Stomach (tissue), 9 donors: Measurements from ENCODE around the gene ZSCAN5A. TPM values are rescaled to one million over a fixed set of nuclear protein-coding genes. Genes with fewer than 3 reads are reported as not detected.
"Not testable (repeated sequence)": the region's sequence is repeated elsewhere in the genome, so short reads cannot be mapped to it uniquely, and the experiment has no call there.

Experiments
- DNase-seq, 2 donors: peaks; one replicate each; pipeline versions ENCODE4 v3.0.0 to v3.0.0-alpha.2; 2013 to 2019
- H3K27ac ChIP-seq, 5 donors: fragments of 200-600 bp in 4 of 5; sonication (generic) in 4 of 5; one replicate each; pipeline ENCODE4 v1.5.1; 2013 to 2019; ENCODE audit warnings: mild to moderate bottlenecking in 1 of 5, moderate library complexity in 1 of 5
- H3K27me3 ChIP-seq, 3 donors: fragments of 200-600 bp; sonication (generic); one replicate each; pipeline ENCODE4 v1.5.1; 2017 to 2019; ENCODE audit warnings: mixed run types in 1 of 3
- H3K36me3 ChIP-seq, 4 donors: fragments of 200-600 bp; sonication (generic); 1 replicate in 3 of 4; 2 replicates in 1 of 4; pipeline ENCODE4 v1.5.1; 2016 to 2019
- H3K4me1 ChIP-seq, 4 donors: fragments of 200-600 bp; sonication (generic); one replicate each; pipeline ENCODE4 v1.5.1; 2016 to 2019
- H3K4me3 ChIP-seq, 4 donors: fragments of 200-600 bp; sonication (generic) in 3 of 4; one replicate each; pipeline ENCODE4 v1.5.1; 2016 to 2019; ENCODE audit warnings: mild to moderate bottlenecking in 1 of 4
- H3K9me3 ChIP-seq, 4 donors: fragments of 200-600 bp; sonication (generic); one replicate each; pipeline ENCODE4 v1.5.1; 2016 to 2019
- EP300 ChIP-seq: sonication (generic); formaldehyde crosslinking; IDR thresholded peaks from one replicate; pipeline ENCODE4 v1.6.1; 2017; ENCODE audit warnings: antibody characterized with exemption
- POLR2A ChIP-seq, 4 donors: fragments of 450-650 bp; IDR thresholded peaks; one replicate each; pipeline ENCODE4 v1.6.1; 2016; ENCODE audit warnings: antibody characterized with exemption in 4 of 4, control low read depth in 2 of 4, mild to moderate bottlenecking in 1 of 4, moderate library complexity in 1 of 4
- POLR2AphosphoS5 ChIP-seq, 3 donors: sonication (generic); formaldehyde crosslinking; IDR thresholded peaks; one replicate each; pipeline ENCODE4 v1.6.1; 2016; ENCODE audit warnings: antibody characterized with exemption in 3 of 3
- WGBS, 5 donors: extraction: QIAGEN DNeasy Blood & Tissue Kit in 3 of 5; methylation state at CpG; one replicate each; pipeline versions ENCODE4 v1.1.5 to v1.1.7; 2013 to 2018; 5-methylcytosine and 5-hydroxymethylcytosine counted together
- intact Hi-C: fragments of 100-400 bp; cut with DNase I; formaldehyde crosslinking; loops from one replicate; pipeline ENCODE4 v1.15.1; 2023; ENCODE audit warnings: low total_unique reads
- polyA plus RNA-seq, 3 donors: library from polyadenylated mRNA; stranded (reverse); fragments of 200-250 nt; gene quantifications; one replicate each; pipeline ENCODE4 v1.2.3, GENCODE V29; 2013
- total RNA-seq, 5 donors: library from RNA; depleted of rRNA; stranded (reverse); fragments of >200 nt; gene quantifications; one replicate each; pipeline versions ENCODE4 v1.1.0 to v1.2.3, GENCODE V29; 2014 to 2016
- TF ChIP-seq, protein P1 (sequence below), 7 experiments: fragments of 450-650 bp in 4 of 7; fragments of 200-600 bp in 3 of 7; sonication (generic) in 3 of 7; IDR thresholded peaks; one replicate each; pipeline ENCODE4 v1.5.1; 2016 to 2019; ENCODE audit warnings: antibody characterized with exemption in 7 of 7, control low read depth in 2 of 7, mild to moderate bottlenecking in 1 of 7
- donor health status: healthy with polysubstance abuse.
- donor health status: Bipolar disorder and iron deficiency.
- donor health status: healthy.

ZSCAN5A gene
- total and polyA plus RNA-seq, 8 donors: 0.89 to 21.6 (median 3.7) TPM; not detected in 1

DNA sequence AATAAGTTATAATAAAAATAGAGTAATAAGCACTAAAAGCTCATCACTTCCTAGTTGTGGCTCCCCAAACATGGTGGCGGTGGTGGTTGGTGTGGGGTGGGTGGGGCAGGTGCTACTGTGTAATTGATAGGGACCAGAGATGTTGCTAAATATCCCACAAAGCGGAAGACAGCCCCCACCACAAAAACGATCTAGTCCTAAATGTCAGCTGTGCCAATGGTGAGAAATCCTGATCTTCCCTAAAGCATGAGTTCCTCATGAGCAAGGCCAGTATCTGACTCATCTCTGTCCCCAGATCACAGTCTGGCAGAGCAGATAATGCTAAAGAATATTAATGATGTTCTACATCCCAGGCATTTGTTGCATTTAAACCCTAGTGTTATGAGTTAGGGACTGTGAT lies 44.0 kb downstream of the ZSCAN5A start:
- no peaks in the 10 kb centered on the region for H3K27me3 ChIP-seq
- intact Hi-C loops: no loop called here
- no peak overlapping the region for H3K27ac ChIP-seq
- H3K4me3 ChIP-seq: no peak overlapping the region
- H3K4me1 ChIP-seq: no peaks in the 10 kb centered on the region
- 78 to 88% (median 84%) methylated on average over 3 of the region's 3 CpGs for whole genome bisulfite sequencing, 5 donors
- DNase-seq: no peak
- no peaks in the 10 kb centered on the region for H3K36me3 ChIP-seq
- no peak for TF ChIP-seq POLR2AphosphoS5 (IDR thresholded peaks at IDR 0.05)
- TF ChIP-seq, protein P1, sequence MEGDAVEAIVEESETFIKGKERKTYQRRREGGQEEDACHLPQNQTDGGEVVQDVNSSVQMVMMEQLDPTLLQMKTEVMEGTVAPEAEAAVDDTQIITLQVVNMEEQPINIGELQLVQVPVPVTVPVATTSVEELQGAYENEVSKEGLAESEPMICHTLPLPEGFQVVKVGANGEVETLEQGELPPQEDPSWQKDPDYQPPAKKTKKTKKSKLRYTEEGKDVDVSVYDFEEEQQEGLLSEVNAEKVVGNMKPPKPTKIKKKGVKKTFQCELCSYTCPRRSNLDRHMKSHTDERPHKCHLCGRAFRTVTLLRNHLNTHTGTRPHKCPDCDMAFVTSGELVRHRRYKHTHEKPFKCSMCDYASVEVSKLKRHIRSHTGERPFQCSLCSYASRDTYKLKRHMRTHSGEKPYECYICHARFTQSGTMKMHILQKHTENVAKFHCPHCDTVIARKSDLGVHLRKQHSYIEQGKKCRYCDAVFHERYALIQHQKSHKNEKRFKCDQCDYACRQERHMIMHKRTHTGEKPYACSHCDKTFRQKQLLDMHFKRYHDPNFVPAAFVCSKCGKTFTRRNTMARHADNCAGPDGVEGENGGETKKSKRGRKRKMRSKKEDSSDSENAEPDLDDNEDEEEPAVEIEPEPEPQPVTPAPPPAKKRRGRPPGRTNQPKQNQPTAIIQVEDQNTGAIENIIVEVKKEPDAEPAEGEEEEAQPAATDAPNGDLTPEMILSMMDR (IDR thresholded peaks at IDR 0.05): no peak
- H3K9me3 ChIP-seq: no peaks in the 10 kb centered on the region

DNA sequence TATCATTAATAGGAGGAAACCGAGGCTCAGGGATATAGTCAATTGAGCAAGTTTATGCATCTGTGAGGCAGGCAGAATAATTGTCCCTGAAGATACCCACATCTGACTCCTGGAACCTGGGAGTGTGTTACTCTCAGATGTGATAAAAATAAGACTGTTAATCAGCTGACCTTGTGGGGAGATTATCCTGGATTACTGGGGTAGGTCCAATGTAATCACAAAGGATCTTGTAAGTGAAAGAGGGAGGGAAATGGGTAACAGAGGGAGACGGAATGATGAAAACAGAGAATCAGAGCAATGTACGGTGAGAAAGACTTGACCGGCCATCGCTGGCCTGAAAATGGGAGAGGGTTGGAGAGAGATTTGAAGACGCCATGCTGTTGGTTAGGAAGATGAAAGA lies 45.3 kb downstream of the ZSCAN5A start:
- no peak for TF ChIP-seq POLR2AphosphoS5 (IDR thresholded peaks at IDR 0.05)
- TF ChIP-seq EP300: no peak
- no peak overlapping the region for H3K27ac ChIP-seq
- H3K4me1 ChIP-seq: no peaks in the 10 kb centered on the region
- no peaks in the 10 kb centered on the region for H3K36me3 ChIP-seq
- WGBS, 5 donors: 81 to 98% (median 92%) methylated on average over 6 of the region's 6 CpGs
- intact Hi-C loops: no loop called here
- H3K4me3 ChIP-seq: no peak overlapping the region
- DNase-seq: no peak
- no peaks in the 10 kb centered on the region for H3K9me3 ChIP-seq
- H3K27me3 ChIP-seq: no peaks in the 10 kb centered on the region

DNA sequence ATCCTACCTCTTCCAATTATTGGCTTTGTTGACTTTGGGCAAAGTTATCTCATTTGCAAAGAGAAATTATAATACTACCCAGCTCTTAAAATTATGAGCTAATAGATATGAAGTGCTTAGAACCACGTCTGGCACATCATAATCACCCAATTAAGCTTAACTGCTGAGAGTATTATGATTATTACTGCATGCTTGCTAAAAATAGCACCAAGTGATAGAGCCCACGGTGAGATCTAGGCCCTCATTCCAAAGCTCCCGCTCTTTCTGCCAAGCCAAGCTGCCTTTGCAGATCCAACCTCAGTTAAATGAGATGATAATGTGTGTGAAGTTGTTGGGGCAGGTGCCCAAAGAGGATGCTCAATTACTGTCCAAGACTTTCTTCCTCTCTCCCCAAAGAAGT lies 48.6 kb downstream of the ZSCAN5A start:
- Histone ChIP-seq H3K4me3 (no peak overlapping the region), H3K27me3 (no peaks in the 10 kb centered on the region), H3K9me3 (no peaks in the 10 kb centered on the region), H3K27ac (no peak overlapping the region), H3K36me3 (peaks cover 0 to 6% (median 3%) of the 10 kb centered on the region in 4 donors), H3K4me1 (no peaks in the 10 kb centered on the region)
- no peak for DNase-seq
- 40 to 65% (median 58%) methylated on average over 3 of the region's 3 CpGs for WGBS, 5 donors
- TF ChIP-seq, protein P1 (IDR thresholded peaks at IDR 0.05): no peak
- no peak for TF ChIP-seq POLR2AphosphoS5 (IDR thresholded peaks at IDR 0.05)
- TF ChIP-seq EP300: no peak
- no peak for TF ChIP-seq POLR2A (IDR thresholded peaks at IDR 0.05)
- intact Hi-C loops: no loop called here

GRCh38 chr19:56263319-56263718 lies 51.3 kb downstream of the ZSCAN5A start:
- WGBS, 5 donors: 89 to 94% (median 91%) methylated on average over 5 of the region's 5 CpGs
- Histone ChIP-seq H3K36me3 (peaks cover 0 to 6% (median 3%) of the 10 kb centered on the region in 4 donors), H3K27me3 (peaks cover 0 to under 1% (median 0%) of the 10 kb centered on the region in 3 donors), H3K4me3 (no peak overlapping the region), H3K27ac (no peak overlapping the region), H3K9me3 (no peaks in the 10 kb centered on the region), H3K4me1 (no peaks in the 10 kb centered on the region)
- intact Hi-C loops: no loop called here
- no peak for DNase-seq
- TF ChIP-seq POLR2A (IDR thresholded peaks at IDR 0.05) (no peak), EP300 (no peak), POLR2AphosphoS5 (IDR thresholded peaks at IDR 0.05) (no peak)
- TF ChIP-seq, protein P1 (IDR thresholded peaks at IDR 0.05): no peak

GRCh38 chr19:56261932-56262331 lies 52.7 kb downstream of the ZSCAN5A start:
- 93 to 99% (median 96%) methylated on average over 6 of the region's 6 CpGs for WGBS, 5 donors

More at GRCh38 chr19:56261932-56262331, 52.7 kb downstream of the ZSCAN5A start:
- DNase-seq, H3K4me1 ChIP-seq, H3K4me3 ChIP-seq, H3K9me3 ChIP-seq, H3K36me3 ChIP-seq, H3K27ac ChIP-seq, intact Hi-C loops: not testable (repeated sequence)
- peaks cover 0 to 12% (median 0%) of the 10 kb centered on the region in 3 donors for H3K27me3 ChIP-seq
